ENCODE results near the gene RMI2. TPM values are rescaled to one million over a fixed set of nuclear protein-coding genes. Genes with fewer than 3 reads are reported as not detected.

RMI2 gene
- total and polyA plus RNA-seq, 7 donors = 0.36 to 19.3 (median 2.2) TPM

DNA sequence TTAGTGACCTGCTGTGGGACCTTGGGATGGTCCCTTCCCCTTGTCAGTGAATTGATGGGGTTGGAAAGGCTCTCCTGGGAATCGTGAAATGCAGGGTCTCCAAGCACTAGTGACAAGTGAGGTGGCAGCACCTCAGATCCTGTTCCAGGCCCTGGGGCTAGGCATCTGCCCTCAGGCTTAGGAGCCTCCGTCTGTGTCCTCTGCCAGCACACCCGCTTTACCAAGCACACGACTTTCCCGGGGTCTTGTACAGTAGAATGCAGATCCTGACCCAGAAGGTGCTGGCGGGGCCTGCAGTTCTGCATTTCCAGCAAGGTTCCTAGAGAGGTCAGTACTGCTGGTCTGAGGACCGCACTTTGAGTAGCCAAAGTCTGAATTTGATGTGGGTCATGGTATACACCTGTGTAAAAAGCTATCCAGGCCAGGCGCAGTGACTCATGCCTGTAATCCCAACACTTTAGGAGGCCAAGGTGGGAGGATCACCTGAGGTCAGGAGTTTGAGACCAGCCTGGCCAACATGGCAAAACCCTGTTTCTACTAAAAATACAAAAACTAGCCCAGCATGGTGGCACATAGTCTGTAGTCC, 30.9 kb upstream of the RMI2 start:
- Histone ChIP-seq H3K4me3 (no peak overlapping the region), H3K36me3 (no peaks in the 10 kb centered on the region), H3K27me3 (no peaks in the 10 kb centered on the region), H3K9me3 (no peaks in the 10 kb centered on the region), H3K27ac (no peak overlapping the region), H3K4me1 (peaks cover 0 to 3% (median 0%) of the 10 kb centered on the region in 4 donors)
- intact Hi-C loops (cut with DNase I) = no loop called here
- WGBS, 2 donors = 97% methylated on average over 8 of the region's 8 CpGs
- no peak for DNase-seq
- TF ChIP-seq POLR2AphosphoS5 (IDR thresholded peaks at IDR 0.05) (no peak), POLR2A (IDR thresholded peaks at IDR 0.05) (no peak), EP300 (IDR thresholded peaks at IDR 0.05) (no peak)
- TF ChIP-seq, protein P1, sequence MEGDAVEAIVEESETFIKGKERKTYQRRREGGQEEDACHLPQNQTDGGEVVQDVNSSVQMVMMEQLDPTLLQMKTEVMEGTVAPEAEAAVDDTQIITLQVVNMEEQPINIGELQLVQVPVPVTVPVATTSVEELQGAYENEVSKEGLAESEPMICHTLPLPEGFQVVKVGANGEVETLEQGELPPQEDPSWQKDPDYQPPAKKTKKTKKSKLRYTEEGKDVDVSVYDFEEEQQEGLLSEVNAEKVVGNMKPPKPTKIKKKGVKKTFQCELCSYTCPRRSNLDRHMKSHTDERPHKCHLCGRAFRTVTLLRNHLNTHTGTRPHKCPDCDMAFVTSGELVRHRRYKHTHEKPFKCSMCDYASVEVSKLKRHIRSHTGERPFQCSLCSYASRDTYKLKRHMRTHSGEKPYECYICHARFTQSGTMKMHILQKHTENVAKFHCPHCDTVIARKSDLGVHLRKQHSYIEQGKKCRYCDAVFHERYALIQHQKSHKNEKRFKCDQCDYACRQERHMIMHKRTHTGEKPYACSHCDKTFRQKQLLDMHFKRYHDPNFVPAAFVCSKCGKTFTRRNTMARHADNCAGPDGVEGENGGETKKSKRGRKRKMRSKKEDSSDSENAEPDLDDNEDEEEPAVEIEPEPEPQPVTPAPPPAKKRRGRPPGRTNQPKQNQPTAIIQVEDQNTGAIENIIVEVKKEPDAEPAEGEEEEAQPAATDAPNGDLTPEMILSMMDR (IDR thresholded peaks at IDR 0.05) = no peak

DNA sequence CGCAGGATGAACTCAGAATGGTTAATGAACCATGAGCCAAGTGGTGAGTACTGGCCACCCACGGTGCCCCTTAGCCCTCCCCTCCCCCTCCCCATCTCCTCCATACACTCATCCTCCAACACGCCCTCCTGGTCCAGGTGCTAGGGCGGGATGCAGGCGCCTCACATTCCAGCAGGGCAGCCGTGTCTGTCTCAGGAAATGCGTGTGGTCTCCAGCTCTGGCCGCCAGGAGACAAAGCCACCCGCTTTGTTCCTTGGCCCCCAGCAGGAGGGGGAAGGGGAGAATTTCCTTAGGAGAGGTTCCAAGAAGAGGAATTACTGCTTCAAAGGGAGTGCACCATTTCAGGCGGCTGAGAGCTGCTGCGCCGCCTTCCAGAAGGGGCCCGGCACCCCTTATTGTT, 29.7 kb upstream of the RMI2 start:
- Histone ChIP-seq H3K27me3 (no peaks in the 10 kb centered on the region), H3K4me1 (peaks cover 0 to 3% (median 0%) of the 10 kb centered on the region in 4 donors), H3K4me3 (no peak overlapping the region), H3K27ac (no peak overlapping the region), H3K9me3 (no peaks in the 10 kb centered on the region), H3K36me3 (no peaks in the 10 kb centered on the region)
- DNase-seq = no peak
- intact Hi-C loops (cut with DNase I) = no loop called here
- 68 to 71% methylated on average over 13 of the region's 13 CpGs for WGBS, 2 donors
- TF ChIP-seq, protein P1 (IDR thresholded peaks at IDR 0.05) = no peak
- TF ChIP-seq POLR2AphosphoS5 (IDR thresholded peaks at IDR 0.05) (no peak), POLR2A (IDR thresholded peaks at IDR 0.05) (no peak), EP300 (IDR thresholded peaks at IDR 0.05) (no peak)

DNA sequence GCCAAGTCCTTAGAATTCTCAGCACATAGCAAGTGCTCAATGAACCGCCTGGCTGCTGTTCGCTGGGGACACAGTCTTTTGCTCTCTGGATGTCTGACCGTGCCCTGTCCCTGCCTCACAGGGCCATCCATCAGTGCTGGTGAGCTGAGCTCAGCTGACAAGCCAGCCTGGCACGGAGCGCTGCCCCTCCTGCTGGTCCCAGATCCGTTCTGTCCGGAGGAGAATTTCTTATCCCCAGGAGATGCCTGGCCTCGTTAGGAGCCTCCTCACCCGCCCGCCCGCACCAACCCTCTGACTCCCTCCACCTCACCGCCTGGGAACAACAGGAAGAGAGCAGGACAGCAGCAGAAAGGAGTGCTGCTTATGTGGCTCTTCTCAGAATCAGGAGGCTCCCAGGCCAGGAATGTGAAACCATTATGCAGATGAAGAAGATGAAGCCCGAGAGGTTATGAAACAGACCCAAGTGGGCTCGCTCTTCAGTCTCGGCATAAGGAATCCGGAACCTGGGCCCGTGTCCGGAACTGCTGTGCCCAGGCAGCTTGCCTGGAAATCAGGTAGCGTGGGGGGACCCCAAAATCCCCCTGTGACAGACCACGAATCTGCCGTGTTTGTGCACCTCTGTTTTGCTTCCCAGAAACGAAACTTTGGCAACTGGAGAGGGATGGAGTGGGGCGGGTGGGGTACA, 28.8 kb upstream of the RMI2 start:
- TF ChIP-seq POLR2AphosphoS5 (IDR thresholded peaks at IDR 0.05) (no peak), POLR2A (IDR thresholded peaks at IDR 0.05) (no peak), EP300 (IDR thresholded peaks at IDR 0.05) (no peak)
- TF ChIP-seq, protein P1 (IDR thresholded peaks at IDR 0.05) = no peak
- DNase-seq = no peak
- WGBS, 2 donors = 91 to 92% methylated on average over 23 of the region's 23 CpGs
- peaks cover 0 to 3% (median 0%) of the 10 kb centered on the region in 4 donors for H3K4me1 ChIP-seq
- intact Hi-C loops (cut with DNase I) = no loop called here
- H3K9me3 ChIP-seq = no peaks in the 10 kb centered on the region
- H3K4me3 ChIP-seq = no peak overlapping the region
- H3K36me3 ChIP-seq = no peaks in the 10 kb centered on the region
- no peak overlapping the region for H3K27ac ChIP-seq
- H3K27me3 ChIP-seq = no peaks in the 10 kb centered on the region

DNA sequence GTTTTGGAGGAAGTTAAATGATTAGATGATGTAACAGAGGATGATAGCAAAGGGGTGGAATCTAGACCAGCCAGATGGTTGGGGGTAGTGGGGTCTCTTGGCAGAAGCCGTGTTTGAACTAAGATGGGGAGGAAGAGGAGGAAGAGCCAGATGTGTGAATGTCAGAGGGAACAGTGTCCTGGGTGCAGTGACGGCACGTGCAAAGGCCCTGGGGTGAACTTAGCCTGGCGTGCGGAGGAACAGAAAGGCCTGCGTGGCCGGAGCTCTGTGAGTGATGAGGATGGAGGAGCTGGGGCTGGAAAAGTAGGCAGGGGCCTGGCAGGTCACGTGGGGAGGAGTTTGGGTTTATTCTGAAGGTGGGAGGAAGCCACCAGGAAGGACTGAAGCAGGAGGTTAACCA, 26.4 kb upstream of the RMI2 start:
- H3K9me3 ChIP-seq = no peaks in the 10 kb centered on the region
- no peak for DNase-seq
- no peak for TF ChIP-seq POLR2A (IDR thresholded peaks at IDR 0.05)
- intact Hi-C loops (cut with DNase I) = no loop called here
- no peaks in the 10 kb centered on the region for H3K36me3 ChIP-seq
- H3K27ac ChIP-seq = no peak overlapping the region
- H3K4me3 ChIP-seq = no peak overlapping the region
- WGBS, 2 donors = 89 to 91% methylated on average over 8 of the region's 8 CpGs
- no peaks in the 10 kb centered on the region for H3K4me1 ChIP-seq
- no peaks in the 10 kb centered on the region for H3K27me3 ChIP-seq

DNA sequence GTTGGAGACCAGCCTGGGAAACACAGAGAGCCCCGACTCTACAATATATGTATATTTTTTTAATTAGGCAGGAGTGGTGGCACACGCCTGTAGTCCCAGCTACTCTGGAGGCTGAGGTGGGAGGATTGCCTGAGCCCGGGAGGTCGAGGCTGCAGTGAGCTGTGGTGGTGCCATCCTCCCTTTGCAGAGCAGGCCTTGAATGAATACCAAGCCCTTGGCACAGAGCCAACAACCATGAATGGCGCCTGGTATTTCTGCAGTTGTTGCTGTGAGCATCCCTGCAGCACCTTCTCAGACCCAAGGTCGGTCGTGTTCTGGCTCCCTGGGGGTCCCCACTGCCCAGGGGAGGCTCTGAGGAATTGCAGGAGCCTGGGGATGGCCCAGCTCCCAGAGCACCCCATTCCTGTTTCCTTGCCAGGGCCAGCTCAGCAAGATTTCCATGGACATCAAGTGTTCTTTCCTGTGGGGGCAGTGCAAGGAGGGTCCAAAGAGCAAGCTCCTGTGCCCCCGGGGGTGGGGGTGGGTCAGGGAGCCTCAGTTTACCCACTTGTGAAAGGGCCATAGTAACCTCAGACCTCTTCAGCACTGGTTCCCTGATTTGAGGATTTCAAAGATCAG, 25.6 kb upstream of the RMI2 start:
- Histone ChIP-seq H3K36me3 (no peaks in the 10 kb centered on the region), H3K4me3 (no peak overlapping the region), H3K9me3 (no peaks in the 10 kb centered on the region), H3K27ac (no peak overlapping the region), H3K4me1 (no peaks in the 10 kb centered on the region), H3K27me3 (no peaks in the 10 kb centered on the region)
- DNase-seq = no peak
- 38 to 67% methylated on average over 8 of the region's 8 CpGs for WGBS, 2 donors
- intact Hi-C loops (cut with DNase I) = no loop called here
- TF ChIP-seq, protein P1 (IDR thresholded peaks at IDR 0.05) = no peak
- TF ChIP-seq EP300 (IDR thresholded peaks at IDR 0.05) = no peak
- TF ChIP-seq POLR2AphosphoS5 (IDR thresholded peaks at IDR 0.05) = no peak
- TF ChIP-seq POLR2A (IDR thresholded peaks at IDR 0.05) = no peak
